Stimulated activated CD4-positive, alpha-beta T cell treated with anti-CD3 and anti-CD28 coated beads, Interleukin-2, amount 100 ng/mL, for 24 hours (primary cell): ENCODE data around the gene ADNP.
"Not testable (repeated sequence)": the region's sequence is repeated elsewhere in the genome, so short reads cannot be mapped to it uniquely, and the experiment has no call there.

Experiments used
- DNase-seq, 2 donors: peaks; one replicate each; pipeline ENCODE4 v3.0.0-alpha.2; 2020

Gene ADNP

DNA sequence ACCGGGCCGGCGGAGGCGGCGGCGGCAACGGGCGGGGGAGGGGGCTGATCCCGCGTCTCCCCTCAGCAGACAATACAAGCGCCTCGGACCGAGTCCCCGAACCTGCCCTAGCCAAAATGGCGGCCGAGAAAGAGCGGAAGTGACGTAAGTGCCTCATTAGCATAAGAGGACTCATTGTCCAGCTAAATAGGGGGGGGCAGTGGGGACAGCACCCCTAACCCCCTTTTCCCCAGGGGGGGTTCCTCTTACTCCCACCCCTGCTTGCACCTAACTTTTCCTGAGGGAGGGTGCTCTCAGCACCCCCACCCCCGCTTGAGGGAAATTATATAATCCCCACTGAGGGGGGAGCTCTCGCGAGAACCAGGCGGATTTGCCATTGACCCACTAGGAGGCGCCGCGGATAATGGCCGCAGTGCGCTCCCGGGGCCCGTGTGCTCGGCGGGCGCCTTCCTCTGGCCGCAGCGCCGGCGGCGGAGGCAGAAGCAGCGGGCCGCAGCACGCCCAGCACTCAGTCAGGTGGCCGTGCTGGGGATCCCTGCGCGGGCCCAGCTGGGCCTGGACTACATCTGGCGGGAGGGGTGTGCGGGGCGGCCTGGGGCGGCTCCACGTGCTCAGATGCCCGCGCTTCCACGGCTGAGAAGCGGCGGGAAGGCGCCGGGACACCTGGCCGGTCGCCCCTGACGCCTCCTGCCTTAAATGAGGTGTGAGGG is at the start of gene ADNP:
ADNP (minus strand) TSS at position 132 of the 710 bp plus-strand sequence. CDS start 27,441 bp downstream, outside the sequence.
- peak; percentile 84 to 85 for DNase-seq

DNA sequence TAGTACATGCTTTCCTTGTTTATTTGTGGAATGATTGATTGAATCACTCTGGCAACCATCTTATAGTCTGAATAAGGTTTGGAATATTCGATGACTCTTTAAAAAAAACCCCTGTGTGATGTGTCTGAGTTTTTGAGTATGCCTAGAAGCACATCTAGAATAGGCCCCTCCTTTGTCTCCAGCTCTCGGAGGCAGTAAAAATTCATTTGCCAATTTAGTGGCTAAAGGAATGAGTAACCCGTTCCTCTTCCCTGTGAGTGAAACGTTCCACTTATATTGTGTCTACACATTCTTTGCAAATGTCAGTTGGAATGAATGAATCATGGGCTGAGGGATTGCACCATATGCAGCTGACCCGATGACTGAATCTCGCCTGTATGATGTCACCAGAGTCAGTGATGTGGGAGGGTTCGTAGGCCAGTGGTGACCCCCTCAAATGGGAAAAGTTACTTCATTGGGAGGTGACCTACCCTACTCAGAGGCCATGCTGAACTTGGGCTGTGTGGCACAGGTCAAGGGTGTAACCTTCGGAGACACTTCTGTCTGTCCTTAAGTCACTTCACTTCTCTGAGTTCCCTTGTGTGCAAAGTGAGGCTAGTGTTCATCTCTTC is 48.9 kb upstream of the ADNP start:
- peak; percentile 38 to 47 for DNase-seq

DNA sequence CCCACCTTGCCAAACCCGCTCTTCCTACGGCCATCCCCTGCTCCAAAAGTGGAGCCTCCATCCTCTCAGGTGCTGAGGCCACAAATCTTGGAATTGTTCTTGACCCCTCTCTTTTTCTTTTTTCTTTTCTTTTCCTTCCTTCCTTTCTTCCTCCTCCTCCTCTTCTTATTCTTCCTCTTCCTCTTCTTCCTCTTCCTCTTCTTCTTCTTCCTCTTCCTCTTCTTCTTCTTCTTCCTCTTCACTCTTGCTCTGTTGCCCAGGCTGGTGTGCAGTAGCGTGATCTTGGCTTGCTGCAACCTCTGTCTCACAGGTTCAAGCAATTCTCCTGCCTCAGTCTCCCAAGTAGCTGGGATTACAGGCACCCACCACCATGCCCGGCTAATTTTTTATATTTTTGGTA is 47.3 kb upstream of the ADNP start:
- DNase-seq = not testable (repeated sequence)

DNA sequence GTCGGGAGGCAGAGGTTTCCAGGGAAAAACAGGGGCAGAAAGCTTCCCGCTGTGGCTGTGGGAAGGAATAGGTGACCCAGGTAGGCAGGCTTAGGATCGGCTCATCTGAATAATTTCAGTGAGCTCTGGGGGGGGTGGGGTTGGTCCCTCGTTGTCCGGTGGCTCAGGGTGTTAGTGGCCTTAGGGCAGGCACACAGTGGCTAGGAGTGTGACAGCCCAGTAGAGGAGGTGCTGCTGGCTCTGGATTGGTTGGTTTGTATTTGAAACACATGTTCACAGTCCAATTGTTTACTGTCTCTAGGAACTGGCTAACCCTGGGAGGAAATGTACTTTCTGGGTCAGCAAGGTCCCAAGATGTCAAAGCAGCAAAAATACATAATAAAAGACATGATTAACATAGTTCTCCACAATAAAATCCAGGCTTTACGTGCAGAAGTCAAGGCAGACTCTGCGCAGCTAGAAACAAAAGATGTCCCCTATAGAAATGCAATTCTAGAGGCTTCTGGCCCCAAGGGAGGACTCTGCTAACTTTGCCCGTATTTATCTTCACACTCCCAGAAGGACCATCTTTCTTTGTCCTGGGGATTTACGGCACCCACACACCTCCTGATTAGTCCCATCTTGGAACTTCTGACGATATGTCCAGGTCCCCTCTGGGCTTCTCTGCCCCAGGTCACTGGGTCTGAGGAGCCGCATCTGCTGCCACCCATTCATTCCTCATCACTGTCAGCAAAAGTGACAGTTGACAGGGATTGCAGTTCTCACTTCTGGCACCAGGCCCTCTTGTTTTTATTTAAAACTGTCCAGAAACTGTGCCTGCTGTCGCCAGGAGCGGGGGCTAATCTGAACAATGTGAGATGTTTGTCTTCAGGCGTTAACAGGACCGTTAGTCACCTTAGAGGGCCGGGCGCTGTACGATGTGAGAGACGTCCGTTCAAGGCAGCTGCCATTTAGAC is 46.1 kb upstream of the ADNP start:
- DNase-seq = no peak

DNA sequence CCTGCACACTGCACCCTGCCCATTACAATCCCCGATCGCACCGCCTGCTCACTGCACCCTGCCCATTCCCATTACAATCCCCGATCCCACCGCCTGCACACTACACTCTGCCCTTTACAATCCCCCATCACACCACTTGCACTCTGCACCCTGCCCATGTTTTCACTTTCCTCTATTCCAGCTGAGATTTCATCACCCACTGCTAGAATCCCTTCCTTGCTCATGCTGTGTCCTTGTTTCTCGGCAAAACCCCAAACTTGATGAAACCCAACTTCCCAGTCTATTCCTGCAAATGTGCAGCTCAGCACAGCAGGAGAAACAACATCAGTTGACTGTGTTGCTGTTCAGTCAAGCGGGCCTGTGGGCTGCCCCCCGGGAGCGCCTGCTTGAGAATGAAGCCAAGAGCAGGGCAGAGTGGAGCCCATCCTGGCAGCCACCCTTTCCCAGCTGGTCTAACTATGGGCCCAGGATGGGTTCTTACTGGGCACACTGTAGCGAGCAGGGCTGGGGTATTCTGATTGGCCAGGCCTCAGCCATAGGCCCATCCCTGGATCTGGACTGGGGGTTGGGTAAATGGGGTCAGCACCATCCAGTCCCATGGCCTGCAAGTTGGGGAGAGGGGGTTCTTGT is 44.6 kb upstream of the ADNP start:
- DNase-seq = no peak

DNA sequence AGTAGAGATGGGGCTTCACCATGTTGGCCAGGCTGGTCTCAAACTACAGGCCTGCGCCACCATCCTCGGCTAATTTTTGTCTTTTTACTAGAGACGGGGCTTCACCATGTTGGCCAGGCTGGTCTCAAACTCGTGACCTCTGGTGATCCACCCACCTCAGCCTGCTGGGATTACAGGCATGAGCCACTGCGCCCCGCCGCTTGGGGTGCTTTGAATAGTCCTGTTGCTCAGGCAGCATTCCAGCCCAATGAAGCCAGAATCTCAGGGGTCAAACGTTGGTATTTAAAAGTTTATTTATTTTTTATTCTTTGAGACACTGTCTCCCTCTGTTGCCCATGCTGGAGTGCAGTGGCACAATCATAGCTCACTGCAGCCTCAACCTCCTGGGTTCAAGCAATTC is 38.7 kb upstream of the ADNP start:
- DNase-seq = no peak

DNA sequence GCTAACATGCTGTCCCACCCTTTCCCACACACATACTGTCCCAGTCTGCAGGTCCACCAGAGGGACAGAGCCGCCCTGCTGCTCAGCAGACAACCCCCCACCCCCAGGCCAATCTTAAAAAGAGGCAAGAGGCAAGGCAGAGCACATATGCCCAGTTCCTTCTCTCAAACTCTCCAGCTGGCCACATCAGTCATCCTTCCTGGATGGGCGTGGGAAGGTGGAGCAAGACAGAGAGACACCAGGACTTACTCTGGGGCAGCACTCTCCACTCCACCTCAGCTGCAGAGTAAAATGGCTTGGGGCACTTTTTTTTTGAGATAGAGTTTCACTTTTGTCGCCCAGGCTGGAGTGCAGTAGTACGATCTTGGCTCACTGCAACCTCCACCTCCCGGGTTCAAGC is 38.2 kb upstream of the ADNP start:
- no peak for DNase-seq

DNA sequence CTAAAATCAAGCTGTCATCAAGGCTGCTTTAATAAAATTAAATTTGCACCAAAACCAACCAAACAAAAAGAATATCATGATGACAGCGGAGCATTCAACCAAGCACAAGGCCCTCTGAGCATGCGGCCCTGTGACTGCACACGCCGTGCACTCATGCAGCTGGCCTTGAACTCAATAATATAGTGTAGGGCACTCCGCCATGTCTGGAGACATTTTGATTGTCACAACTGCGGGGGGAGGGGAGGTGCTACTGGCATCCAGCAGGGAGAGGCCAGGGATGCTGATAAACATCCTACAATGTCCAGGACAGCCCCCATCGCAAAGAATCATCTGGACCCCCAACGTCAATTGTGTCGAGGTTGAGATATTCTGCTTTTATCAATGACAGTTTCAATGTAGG is 37.1 kb upstream of the ADNP start:
- no peak for DNase-seq

DNA sequence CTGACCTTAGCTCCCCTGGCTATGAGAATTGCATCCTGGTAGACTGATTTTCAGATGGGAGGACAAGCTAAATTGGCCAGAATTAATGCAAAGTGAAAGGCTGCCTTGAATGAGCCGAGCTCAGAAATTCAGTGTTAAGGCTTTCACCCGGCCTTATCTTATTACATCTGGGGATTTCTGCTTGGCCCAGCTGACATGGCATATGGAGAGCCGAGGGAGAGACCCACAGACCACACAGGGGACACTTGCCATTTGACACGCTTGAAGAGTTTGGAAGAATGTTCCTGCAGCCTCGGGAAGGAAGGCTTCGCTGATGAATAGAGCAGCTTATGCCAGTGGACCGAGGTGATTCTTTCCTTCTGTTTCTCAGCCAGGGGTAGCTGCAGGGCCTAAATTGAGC is 36.3 kb upstream of the ADNP start:
- no peak for DNase-seq

DNA sequence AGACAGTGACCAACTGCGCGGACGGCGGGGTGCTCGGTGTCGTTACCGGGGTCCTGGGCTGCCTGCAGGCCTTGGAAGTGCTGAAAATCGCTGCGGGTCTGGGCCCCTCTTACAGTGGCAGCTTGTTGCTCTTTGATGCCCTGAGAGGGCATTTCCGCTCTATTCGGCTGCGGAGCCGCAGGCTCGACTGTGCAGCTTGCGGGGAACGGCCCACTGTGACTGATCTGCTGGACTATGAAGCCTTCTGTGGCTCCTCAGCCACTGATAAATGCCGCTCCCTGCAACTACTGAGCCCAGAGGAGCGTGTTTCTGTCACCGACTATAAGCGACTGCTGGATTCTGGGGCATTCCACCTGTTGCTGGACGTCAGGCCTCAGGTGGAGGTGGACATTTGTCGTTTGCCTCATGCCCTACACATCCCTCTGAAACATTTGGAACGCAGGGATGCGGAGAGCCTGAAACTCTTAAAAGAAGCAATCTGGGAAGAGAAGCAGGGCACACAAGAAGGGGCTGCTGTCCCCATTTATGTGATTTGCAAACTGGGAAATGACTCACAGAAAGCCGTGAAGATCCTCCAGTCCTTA is 28.4 kb upstream of the ADNP start:
- DNase-seq = no peak

DNA sequence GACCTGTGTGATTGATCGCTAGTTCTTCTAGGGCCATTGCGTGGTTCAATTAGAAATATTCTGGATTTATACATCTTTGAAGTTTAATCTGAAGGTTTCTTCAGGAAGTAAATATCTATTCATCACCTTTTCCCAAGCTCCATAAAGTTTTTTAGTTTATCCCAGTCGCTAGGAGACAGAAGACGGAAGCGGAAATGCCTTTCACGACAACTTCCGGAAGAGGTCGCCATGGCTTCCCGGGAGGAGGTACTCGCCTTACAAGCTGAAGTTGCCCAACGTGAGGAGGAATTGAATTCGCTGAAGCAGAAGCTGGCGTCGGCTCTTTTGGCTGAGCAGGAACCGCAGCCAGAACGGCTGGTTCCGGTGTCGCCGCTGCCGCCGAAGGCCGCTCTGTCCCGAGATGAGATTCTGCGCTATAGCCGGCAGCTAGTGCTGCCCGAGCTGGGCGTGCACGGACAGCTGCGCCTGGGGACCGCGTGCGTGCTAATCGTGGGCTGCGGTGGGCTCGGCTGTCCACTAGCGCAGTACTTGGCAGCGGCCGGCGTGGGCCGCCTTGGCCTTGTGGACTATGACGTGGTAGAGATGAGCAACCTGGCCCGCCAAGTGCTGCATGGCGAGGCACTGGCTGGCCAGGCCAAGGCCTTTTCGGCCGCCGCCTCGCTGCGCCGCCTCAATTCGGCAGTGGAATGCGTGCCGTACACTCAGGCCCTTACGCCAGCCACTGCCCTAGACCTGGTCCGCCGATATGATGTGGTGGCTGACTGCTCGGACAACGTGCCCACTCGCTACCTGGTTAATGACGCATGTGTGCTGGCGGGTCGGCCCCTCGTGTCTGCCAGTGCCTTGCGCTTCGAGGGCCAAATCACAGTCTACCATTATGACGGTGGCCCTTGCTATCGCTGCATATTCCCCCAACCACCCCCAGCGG is 27.6 kb upstream of the ADNP start, which contains the start of gene MOCS3:
MOCS3 (plus strand) TSS at position 204 of the 928 bp plus-strand sequence; CDS start at position 229, 25 bp downstream.
- DNase-seq = peak; percentile 69 to 85

DNA sequence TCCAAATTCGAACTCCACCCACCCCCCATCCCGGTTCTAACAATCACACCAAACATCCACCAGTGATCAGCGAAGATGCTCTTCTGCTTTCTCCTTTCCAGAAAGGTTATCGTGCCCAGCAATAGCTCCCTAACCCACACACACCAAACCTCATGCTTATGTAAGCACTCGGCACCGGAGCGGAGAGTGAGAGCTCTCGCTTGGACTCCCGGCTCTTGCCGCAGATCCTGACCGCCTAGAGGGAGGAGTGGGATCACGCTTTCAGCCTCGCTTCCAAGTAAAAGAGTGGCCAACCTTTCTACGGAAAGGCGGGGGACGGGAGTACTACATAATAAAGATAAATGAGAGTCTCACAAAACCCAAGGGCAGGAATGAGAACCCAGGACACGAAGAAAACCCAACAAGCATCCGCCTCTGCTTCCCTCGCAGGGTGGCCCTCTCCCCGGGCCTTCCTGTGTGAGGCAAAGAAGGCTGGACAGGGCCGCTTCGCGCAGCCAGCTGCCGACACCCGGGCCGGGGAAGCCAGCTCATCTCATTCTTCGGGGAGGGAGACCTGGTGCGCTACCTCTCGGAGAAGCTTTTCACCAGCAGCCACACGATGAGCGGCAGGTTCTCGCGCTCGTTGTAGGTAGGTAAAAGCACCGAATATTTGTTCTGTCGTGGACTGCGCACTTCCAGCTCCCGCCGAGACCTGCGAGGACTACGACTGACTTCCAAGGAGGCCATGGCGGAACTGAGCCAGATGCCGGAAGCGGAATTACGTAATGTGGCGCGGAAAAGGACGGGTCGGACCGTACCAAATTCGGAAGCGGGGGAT is 26.8 kb upstream of the ADNP start, which contains the start of gene DPM1:
DPM1 (minus strand) TSS at position 735 of the 817 bp plus-strand sequence; CDS start at position 726, 9 bp downstream.
- peak; percentile 88 to 90 for DNase-seq

DNA sequence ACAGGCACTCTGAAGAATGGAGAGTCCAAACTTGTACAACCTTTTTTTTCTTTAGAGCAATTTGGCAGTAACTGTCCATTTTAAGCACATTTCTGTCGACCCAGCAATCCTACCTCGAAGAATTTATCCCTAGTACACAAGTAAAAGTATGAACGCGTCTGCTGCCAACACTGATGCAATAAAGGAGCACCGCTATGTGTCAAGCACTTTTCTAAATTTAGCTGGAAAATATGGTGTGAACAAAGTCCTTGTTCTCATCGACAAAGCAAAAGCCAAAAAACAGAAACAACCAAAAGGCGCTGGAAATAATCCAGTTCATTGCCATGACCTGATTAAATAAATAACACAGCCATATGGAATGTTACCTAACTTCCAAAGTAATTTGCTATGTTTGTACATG is 26.0 kb upstream of the ADNP start:
- no peak for DNase-seq

DNA sequence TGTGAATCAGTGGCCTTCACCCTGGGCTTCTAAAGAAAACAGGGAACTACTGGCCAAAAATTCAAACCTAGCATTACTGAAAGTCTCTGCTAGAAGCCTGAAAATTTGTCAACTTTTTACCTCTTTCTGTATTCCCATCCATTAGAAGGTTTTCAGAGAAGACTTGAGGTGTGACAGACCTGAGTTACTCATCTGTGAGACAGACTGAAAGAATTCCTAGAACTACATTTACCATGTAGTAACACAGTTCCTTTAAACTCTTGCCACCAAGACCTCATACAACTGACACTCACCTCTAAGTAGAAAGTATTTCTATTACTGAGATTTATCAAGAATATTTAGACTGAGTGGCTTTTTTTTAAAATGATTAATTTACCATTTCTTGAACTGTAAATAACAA is 22.6 kb upstream of the ADNP start:
- no peak for DNase-seq

DNA sequence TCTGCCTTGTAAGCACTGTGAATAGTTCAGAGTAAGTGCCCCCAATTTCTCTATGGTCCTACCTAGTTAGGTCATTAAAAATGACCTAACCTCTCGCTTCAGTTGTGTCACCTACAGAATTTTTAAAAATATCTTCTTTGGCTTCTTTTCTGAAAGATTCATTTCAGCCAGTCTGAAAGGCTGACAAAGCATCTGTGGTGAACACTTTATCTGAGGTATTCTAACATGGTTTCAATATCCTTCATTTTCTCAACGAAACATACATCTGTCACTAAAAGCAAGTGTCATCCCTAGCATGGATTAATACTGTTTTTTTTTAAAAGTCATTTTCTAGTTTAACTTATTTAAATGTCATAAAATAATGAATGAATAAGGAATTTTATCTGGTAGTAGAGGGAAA is 22.0 kb upstream of the ADNP start:
- DNase-seq = no peak

DNA sequence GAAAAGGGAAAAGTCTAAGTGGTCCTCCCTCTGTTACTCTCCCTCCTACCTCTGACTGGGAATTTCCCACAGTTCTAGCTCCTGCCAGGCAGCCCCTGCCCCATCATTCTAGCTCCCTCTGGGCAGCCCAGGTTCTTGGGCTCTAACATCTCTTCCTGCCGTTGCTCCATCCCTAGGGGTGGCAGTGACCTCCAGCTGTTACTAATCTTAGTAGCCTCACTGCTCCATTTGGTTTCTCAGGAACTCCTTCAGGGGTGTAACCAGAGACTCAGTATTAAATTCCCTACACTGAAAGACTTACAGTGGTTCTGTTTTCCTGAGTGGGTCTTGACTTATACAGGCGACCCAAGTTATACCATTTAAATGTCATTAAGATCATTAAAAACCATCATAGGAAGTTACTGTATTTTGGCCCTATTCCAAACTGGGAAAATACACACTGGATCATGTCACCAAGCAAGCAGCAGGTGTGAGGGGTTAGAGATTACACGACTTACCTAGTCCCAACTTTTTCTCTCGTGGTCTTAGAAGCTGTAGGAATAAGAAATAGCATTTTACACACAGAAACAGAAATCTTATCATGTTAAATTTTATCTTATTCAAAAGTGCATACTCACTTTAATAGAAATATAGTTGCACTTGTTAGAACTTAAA is 17.0 kb upstream of the ADNP start:
- no peak for DNase-seq

DNA sequence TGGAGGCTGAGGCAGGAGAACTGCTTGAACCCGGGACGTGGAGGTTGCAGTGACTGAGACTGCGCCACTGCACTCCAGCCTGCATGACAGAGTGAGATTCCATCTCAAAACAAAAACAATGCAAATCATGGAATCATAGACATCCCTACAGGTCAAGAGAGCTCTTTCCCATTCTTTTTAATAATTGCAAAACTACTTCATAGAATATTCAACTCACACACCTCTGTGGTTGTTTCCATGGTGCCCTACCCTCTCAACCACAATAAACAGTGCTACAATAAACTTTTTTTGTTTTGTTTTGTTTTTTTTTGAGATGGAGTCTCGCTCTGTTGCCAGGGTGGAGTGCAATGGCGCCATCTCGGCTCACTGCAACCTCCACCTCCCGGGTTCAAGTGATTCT is 11.8 kb upstream of the ADNP start:
- DNase-seq = no peak

DNA sequence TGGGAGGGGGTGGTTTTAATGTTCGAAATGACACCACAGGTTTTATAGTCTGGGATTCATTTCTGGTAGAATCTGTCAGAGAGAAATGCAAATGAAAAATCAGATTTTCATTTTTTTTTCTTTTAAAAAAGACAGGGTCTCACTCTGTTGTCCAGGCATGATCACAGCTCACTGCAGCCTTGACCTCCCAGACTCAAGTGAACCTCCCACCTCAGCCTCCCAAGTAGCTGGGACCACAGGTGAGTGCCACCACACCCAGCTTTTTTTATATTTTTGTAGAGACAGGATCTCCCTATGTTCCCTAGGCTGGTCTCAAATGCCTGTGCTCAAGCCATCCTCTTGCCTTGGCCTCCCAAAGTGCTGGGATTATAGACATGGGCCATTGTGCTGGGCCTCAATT is 2.4 kb upstream of the ADNP start:
- no peak for DNase-seq

DNA sequence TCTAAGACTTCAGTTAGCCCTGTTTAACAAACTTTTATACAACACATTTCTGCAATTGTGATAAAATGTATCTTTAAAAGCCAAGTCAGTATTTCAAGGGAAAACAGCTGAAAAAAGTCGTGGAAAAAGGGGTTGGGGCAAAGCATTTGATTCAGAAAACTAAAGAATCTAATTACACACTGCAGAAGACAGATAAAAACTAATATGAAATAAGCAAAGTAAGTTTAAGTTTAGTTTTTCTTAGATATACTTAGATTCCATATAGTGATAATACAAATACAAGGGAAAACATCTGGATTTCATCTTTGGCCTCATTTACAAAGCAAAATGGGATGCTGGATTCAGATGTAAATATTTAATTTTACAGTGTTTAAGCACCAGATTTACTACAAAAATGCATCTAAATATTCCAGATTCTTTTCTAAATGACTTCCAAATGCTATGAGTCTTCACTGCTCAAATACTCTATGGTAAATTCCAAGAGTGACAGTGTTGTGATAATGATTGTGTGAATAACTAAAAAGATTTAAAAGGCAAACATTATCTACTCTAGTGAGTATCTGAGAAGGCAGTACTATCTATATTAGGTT is 1.5 kb upstream of the ADNP start:
- DNase-seq = no peak
